COR-L47 (cell line): Measurements from ENCODE around the gene GINS2.

ENCODE experiments used
- DNase-seq: peaks from one replicate; lab custom pipeline; 2025; lab: John Stamatoyannopoulos, UW

GINS2 gene

DNA sequence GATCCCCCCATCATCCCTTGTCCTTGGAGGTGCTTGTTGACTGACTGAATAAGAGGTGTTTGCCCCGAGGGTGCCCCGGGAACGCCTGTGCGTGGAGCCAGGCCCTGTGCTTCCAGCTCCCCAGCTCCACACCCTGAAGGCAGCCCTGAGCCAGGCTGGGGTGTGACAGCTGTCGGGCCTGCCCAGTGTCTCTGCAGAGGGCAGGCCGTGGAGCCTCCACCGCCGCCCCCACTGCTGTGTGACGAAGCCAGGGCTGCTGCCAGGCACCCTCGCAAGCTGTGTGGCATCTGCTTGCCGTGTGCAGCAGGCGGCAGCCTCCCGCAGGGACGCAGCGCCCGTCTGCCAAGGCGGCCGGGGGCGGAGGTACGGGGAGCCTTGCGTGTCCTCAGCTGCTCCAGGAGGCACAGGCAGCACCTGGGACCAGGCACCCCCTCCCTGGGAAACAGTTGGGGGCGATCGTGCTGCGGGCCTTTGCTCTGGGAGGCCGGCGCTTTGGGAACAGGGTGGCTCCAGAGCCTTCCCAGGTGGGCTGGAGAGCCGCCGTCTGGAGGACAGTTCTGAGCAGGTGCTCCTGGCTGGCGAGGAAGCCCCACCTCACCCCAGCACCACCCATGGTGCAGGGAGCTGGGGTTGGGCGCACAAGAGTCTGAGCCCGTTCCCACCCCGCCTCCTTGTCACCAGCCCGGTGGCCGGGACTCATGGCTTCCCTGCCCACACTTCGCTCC lies 49.1 kb downstream of the GINS2 start:
- peak; percentile 99 for DNase-seq

DNA sequence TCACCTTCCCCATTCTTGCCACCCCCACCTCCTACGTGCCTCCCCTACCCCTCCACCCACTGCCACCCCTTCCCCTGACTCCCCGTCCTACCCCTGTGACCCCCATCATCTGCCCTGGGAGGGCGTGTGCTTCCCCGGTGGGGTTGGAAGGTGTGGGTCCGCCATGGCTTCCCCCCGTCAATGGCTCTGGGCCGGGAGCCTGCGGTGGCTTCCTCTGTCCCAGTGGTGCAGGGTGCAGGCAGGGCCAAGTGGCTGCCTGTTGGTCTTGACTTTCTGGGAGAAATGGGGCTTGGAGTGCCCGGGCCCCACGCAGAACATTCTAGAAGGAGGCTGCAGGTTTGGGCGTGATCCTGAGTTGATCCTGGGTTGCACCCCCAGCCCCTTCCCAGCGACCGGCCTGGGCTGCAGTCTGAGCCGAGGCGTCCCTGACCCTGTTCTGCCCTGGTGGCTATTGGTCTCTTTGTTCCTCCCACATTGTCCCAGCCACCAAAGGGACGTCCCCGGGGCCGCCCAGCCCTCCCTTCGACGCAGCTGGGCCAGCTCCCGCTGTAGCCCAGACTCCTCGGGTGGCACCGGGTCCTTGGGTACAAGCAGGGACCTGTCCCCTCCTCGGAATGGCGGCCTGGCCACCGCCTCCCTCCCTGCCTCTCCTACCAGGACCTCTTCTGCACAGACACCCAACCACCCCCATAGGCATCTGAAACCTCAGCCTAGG lies 49.9 kb downstream of the GINS2 start:
- DNase-seq, result no peak

DNA sequence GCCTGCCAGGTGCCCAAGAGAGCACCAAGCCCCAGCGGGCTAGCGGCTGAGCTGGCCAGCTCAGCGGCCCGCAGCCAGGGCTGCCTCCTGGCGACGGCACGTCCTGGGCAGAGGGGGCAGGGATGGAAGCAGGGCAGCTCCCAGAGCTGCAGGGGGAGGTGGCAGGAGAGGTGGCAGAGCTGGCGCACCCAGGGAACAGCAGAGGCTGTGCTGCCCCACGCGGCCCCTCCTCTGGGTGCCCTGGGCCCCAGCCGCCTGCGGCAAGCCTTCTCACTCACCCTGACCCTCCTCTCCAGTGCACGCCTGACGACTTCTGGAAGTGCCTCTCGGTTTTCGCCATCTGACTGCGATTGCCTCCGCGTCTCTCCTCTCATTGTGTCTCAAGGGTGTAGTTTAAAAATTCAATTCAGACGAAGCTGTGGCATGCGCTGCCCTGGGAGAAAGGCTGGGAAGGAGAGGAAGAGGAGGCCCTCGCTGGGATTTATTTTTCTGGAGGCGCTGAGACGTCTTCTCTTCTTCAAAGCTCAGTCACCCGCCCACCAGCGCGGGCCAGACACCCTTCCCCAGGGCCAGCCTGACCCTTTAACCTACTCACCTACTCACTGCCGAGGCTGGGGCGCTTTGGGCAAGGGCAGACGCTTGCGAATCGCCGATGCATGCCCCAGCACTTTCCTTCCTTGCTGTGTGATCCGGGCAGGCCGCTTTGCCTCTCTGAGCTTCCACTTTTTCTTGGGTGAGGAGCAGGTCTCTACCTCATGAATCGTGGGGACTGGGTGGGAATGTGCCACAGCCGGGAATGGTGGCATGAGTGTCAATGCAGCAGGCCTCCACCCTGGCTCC lies 50.7 kb downstream of the GINS2 start:
- peak; percentile 58 for DNase-seq

DNA sequence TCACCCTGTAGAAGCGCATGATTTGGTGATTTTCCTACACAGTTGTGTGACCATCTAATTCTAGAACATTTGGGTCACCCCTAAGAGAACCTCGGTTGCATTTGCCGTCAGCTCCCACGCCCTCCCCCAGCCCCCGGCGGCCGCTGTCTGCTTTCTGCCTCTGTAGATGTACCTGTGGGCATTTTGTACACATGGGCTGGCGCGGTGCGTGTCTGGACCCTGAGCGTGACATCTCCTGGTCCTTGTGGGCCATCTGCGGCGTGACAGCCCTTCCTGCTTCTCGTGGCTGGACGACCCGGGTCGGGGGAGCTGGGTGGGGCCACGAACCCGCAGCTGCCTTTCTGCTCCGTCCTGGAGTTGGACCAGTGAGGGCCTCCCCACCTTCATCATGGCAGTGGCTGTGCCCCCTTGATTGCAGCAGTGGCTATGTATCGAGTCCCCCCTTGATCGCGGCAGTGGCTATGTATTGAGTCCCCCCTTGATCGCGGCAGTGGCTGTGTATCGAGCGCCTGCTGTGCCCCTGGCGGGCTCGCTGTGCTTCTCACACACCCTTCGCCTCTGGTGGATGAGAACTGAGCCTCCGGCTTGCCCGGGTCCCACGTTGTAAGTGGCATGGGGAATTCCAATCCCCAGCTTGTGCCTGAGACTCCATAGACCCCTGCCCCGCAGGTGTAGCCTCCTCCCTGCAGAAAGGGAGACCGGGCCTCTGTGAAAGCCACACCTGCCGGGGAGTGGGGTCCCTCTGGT lies 51.5 kb downstream of the GINS2 start:
- no peak for DNase-seq

DNA sequence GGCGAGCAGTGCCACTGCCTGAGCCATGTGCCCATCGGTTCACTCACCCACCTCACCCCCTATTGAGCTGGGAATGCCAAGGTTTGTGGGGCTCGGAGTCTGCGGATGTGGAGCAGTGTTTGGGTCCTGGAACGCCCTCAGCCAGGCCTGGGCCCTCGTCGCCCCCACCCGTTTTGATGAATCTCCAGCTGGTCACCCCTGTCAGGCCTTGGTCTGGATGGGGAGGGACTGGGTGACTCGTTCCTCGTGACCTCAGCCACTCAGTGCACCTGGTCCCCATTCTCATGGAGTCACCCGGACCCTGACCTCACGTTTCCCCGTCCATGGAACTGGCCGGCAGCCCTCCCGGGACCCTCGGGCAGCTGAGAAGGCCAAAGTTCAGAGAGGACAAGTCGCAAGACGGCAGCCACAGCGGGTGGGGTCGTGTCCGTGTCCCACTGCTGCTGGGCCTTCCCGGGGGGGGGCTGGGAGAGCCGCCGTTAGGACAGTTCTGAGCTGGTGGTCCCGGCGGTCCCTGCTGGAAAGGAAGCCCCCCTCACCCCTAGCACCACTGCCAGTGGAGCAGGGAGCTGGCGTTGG lies 52.4 kb downstream of the GINS2 start:
- DNase-seq, result no peak

DNA sequence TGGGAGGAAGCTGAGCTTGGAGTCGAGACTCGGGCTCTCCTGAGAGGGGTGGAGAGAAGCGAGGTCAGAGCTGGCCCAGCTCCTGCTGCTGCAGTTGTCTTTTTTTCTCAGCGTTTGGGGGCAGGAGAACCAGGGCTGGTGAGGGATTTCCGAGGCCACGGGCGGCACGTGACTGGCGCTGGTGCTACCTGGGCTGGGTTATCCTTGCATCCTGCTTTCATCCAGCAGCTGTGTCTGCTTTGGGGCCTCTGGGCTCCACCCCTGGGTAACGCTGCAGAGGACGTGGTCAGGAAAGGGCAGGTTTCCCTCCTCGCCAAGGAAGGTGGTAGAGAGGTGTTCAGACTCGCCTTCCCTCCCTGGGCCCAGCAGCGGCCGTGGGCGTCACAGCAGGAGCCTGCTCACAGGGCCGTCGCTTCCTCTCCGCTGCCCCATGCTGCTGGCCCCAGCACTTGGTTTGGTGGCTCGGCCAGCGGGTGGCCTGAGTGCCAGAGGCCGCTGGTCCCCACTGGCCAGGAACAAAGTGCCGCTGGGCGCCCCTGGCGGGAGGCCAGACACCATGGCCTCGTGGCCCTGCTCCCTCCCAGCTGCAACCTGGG lies 53.1 kb downstream of the GINS2 start:
- DNase-seq, result peak; percentile 36

DNA sequence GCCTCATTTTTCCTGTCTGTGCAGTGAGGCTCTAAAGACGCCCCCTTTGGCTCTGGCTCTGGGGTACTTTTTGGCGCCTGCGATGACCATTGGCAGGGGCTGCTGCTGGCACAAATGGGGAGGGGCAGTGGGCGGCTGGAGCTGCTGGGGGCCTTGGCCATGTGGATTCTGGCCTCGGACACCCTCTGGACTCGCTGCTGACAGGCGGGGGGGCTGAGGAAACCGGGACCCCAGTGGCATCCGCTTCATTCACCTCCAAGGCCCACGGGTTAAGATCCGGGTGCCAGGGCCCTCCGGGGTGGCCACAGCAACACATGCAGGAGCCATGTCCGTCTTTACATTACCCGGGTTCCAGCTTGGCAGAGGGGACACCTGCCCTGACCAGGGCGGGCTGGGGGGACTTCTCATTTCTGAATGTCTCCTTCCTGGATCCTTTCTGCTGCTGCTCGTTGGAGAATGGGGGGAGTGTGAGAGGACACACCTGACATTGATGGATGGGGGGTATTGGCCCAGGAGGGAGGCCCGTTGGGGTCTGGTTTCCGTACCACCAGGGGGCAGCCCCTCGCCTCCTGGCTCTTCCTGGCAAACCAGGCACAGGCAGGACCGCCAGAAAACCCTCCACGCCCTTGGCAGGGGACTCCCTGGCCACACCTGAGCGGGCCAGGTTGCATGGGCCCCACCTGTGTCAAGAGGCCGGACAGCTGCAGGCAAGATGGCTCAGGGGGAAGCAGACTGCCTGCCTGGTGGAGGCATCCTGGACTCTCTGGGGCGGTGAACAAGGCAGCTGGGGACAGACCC lies 53.8 kb downstream of the GINS2 start:
- peak; percentile 36 for DNase-seq

DNA sequence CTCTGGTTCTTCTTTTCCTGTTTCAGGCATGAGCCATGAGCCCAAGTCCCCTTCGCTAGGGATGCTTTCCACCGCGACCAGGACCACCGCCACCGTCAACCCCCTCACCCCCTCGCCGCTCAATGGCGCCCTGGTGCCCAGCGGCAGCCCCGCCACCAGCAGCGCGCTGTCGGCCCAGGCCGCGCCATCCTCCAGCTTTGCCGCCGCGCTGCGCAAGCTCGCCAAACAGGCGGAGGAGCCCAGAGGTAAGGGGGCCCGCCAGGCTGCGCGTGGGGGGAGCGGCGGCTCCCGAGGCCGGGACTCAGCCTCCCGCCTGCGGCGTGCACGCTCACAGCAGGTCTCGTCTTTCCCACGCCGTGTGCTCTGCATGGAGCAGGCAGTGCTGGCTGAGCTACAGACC lies 54.9 kb downstream of the GINS2 start:
- no peak for DNase-seq

DNA sequence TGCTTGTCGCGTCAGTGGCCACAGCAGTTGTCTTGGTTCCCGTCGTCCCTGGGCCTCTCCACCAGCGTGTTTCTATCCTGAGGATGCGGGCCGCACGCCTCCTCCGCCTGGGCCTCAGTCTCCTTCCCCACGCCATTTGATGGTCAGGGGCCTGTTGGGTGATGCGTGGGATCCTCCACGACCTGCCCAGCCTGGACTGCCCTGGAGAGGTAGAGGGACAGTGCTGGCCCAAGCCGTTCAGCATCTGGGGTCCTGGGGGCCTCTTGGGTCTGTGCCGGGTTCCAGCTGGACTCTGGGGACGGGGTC lies 55.4 kb downstream of the GINS2 start:
- DNase-seq, result no peak

DNA sequence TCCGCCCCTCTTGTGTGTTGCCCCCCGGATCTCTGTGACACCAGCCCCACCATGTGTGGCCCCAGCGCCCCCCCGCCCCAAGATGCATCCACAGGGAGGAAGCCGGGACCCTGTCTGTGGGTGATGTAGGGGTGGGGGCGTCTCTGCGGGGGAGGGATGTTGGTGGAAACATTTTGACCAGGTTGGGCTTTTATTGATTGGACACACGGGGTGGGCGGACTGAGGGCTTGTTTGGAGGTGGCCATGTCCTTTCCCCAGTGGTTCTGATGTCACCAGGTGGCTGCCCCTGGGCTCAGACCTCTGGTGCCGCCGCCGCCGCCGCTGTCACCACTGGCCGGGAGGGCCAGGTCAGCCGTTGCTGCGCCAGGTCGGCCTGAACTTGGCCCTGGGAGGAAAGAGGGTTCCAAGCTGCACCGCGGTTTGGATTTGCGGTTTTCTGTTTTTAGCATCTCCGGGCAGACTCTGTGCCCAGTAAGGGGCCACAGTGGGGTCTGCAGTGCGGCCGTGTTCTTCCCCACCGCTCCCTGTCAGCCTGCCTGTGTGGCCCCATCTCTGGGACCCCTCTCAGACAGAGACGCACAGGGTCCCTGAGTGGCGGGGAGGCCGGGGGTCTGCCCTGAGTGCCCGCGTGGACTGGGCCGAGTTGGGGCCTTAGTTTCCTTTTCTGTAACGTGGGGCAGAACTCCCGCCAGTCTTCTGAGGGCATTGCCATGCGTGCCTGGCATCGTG lies 55.9 kb downstream of the GINS2 start:
- DNase-seq, result no peak

DNA sequence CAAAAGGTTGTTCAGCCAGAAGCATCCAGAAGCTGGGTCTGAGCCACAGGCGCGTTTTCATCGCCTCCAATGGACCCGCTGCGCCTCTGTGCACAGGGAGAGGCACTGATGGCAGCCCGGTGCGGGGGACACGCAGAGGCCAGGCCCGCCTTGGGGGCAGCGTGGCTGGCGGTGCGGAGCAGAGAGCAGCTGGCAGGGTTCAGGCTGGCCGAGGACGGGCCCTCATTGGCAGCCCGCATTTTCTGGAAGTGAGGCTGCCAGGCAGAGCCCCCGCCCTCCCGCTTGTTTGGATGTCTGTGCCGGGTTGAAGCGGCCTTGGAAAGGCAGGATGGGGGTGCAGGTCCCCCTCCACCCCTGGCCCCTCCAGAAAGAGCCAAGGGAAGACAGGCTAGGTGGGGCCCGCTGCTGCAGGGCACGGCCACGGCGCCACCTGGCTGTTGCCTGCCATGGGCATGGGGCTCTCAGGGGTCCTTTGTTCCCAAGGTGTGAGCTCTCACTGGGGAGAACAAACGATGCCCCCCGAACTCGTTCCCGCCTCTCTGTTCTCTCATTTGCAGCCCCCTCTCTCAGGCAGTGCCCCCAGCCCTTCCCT lies 56.9 kb downstream of the GINS2 start:
- DNase-seq, result no peak

DNA sequence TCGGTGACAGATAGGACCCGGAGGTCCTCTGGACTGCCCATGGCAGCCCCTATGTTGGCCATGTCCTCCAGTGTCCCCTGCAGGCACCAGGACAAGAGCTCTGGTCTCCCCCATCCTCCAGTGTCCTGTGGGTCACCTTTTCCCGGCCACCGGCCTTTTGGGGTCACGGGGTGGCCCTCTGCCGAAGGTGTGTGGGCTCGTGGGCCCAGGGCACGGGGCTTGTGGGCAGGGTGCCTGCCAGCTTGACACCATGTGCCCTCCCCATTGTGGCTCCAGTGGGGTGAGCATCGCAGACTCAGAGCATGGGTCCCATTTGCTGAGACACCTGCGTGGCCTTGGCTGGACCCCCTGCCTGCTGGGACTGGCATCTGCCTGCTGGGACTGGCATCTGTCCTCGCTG lies 57.5 kb downstream of the GINS2 start:
- DNase-seq, result no peak

DNA sequence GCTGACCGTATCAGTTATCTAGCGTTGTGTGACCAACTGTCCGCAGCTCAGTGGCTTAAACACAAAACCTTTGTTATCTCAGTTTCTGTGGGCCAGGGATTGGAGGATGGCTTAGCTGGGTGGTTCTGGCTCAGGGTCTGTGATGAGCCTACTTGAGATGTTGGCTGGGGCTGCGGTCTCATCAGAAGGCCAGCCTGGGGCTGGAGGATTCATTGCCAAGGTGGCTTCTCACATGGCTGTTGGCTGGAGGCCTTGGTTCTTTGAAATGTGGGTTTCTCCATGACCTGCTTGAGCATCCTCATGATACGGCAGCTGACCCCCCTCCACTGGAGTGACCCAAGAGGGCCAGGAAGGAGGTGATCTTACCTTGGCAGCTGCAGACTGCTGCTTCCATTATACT lies 58.9 kb downstream of the GINS2 start:
- DNase-seq, result no peak

DNA sequence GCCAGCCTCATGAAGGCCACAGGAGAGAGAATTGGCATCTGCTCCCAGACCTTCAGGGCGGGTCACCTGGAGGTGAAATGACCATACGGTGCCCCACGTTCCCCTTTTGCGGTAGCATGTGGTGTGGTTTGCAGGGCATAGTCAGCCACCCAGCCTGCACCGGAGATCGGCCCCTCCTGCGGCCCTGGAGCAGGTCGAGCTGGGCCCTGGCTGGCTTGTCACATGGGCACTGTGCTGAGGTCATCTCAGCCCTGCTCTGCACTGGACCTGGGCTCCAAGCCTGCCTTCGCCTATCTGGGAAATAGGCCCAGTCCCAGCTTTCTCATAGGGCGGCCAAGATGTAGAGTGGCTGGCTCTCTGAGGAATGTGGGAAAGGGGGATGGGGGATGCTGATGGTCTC lies 59.4 kb downstream of the GINS2 start:
- DNase-seq, result no peak

DNA sequence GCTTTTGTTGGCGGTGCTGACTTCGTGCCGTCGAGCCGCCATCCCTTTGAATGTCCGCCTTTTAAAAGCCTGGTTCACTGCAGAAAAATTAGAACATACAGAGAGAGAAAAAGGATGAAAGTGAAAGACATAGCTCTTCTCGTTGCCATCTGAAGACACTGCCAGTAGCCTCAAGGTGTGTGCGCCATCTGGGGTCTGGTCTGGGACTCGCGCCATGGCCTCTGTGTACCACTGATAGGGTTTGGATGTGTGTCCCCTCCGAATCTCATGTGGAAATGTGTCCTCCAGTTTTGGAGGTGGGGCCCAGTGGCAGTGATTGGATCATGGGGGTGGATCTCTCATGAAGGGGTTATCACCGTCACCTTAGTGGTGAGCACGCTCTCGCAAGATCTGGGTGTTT lies 60.1 kb downstream of the GINS2 start:
- DNase-seq, result no peak

DNA sequence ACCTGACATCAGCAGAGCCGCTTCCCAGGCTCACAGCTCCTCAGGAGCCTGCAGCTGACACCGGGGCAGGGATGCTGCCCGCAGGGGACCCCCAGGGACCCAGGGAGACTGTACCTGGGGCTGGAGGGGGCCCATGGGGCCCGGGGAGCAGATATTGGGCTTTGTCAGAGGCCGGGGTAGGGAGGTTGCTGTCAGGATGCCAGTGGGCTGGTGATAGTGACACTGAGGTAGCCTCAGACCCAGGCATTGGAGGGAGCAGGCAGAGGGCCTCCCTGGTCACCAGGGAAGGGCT lies 60.5 kb downstream of the GINS2 start:
- no peak for DNase-seq

DNA sequence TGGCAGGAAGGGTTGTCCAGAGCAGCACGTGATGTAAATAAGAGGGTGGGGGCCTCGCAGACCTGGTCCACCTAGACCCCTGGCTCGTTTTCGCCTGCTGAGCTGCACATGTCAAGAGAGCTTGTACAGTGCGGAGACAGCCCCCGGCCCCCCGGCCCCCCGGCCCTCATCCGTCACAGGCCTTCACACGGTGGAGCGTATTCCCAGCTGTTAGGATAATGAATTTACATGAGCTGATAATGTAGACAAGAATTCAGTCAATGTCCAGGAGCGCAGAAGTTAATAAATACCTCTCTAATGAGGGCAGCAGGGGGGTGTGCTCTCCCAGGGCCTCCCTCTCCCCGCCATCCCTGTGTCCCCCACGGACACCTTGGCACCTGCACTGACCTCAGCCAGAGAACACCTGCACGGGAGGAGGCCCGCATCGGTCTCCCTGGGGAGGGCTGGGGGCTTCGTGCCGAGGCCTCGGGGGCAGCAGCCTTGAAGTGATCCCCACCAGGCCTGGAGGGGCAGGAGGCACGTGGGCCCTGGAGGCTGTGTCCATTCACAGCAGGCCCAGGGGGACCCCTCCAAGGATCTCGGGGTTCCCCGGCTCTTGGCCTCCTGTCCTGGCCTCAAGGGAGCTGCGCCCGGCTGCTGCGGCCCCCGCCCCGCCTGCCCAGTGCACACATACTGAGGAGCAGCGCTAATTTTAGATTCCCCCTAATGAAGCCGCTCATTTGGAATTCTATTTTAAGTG lies 61.1 kb downstream of the GINS2 start:
- no peak for DNase-seq

DNA sequence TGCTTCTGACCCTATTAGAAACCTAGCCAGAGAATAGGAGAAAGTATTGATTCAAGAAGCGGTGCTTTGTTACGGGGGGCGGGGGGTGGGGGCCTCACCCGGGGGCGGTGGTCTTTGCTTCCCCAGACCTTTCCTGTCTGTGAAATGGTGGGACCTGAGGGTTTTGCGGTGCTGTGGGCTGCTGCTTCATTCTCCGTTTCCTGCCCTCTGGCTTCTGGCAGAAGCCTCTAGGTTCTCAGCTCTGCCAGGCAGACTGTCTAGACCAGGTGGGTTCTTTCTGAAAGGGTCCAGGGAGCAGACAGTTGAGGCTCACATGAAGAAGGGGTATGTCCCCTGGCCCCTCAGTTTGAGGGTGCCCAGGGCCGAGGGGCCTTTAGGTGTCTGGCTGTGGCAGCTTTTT lies 61.7 kb downstream of the GINS2 start:
- no peak for DNase-seq
